ENCODE results near the gene SIRT7. TPM values are rescaled to one million over a fixed set of nuclear protein-coding genes. Genes with fewer than 3 reads are reported as not detected.

Gene SIRT7
- total RNA-seq, 4 donors from 2014 or later, result 0.77 to 87.1 (median 14.6) TPM

DNA sequence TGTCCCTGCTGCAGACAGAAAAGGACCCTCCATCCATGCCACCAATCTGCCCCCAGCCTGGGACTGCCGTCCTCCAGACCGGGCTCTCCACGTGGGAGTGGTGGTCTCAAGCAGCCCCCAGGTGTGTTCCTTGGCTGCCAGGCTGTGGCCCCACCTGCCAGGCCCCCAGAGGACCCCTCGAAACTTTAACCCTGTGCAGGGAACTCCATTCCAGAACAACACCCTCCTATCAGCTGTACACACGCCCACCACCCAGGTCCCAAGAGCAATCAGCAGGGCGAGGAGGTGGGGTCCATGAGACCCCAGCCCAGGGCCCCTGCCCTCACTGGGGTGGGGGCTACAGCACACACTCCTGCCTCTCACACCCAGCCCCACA, 17.7 kb upstream of the SIRT7 start:
- Histone ChIP-seq H3K9me3 (no peaks in the 10 kb centered on the region), H3K4me1 (peaks cover 0 to 7% of the 10 kb centered on the region in 2 donors), H3K27ac (no peak overlapping the region), H3K27me3 (no peaks in the 10 kb centered on the region), H3K4me3 (no peak overlapping the region), H3K36me3 (no peaks in the 10 kb centered on the region)
- DNase-seq, result no peak
- no peak for TF ChIP-seq POLR2A (IDR thresholded peaks at IDR 0.05)
- TF ChIP-seq, protein P1, sequence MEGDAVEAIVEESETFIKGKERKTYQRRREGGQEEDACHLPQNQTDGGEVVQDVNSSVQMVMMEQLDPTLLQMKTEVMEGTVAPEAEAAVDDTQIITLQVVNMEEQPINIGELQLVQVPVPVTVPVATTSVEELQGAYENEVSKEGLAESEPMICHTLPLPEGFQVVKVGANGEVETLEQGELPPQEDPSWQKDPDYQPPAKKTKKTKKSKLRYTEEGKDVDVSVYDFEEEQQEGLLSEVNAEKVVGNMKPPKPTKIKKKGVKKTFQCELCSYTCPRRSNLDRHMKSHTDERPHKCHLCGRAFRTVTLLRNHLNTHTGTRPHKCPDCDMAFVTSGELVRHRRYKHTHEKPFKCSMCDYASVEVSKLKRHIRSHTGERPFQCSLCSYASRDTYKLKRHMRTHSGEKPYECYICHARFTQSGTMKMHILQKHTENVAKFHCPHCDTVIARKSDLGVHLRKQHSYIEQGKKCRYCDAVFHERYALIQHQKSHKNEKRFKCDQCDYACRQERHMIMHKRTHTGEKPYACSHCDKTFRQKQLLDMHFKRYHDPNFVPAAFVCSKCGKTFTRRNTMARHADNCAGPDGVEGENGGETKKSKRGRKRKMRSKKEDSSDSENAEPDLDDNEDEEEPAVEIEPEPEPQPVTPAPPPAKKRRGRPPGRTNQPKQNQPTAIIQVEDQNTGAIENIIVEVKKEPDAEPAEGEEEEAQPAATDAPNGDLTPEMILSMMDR (IDR thresholded peaks at IDR 0.05), result no peak
- intact Hi-C loops (cut with DNase I; ENCODE audit: low total_unique reads), result no loop called here

DNA sequence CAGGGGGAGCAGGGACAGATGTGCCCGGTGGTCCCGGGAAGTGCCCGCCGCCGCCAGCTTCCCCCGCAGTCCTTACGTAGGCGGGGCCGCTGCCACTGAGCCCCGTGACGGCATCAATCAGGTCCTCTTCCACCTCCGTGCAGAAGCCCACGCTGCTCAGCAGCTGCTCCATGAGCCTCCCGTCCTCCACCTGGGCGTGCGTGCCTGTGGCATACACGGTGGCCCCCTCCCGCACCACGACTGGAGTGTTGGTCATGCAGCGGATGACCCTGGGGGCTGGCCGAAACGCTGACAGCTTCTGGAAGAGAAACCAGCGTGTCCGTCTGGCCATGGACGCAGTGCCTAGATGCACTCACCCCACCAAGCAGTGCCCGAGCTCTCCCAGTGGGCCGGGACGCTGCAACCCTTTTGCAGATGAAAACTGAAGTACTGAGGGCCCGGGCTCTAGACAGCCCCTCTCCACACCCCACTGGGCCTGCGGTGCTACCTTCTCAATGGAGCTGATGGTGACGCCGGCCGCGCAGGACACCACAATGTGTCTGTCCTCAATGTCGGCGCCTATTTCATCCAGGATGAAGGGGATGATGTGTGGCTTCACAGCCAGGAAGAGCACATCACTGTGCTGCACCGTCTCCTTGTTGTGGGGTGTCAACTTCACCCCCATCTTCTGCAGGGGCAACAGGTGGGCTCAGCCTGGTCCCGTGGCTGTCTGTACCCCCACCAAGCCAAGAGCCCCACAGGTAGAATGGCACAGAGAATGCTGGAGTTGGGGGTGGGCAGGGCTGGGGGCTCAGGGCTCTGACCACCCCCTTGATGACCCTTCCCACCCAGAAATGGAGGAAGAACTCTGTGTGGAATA, 17.1 kb upstream of the SIRT7 start:
- DNase-seq, result no peak
- Histone ChIP-seq H3K36me3 (no peaks in the 10 kb centered on the region), H3K27ac (no peak overlapping the region), H3K27me3 (no peaks in the 10 kb centered on the region), H3K4me1 (peaks cover 0 to 3% of the 10 kb centered on the region in 2 donors), H3K4me3 (no peak overlapping the region), H3K9me3 (no peaks in the 10 kb centered on the region)
- TF ChIP-seq, protein P1 (IDR thresholded peaks at IDR 0.05), result no peak
- TF ChIP-seq POLR2A (IDR thresholded peaks at IDR 0.05), result no peak
- intact Hi-C loops (cut with DNase I; ENCODE audit: low total_unique reads), result no loop called here

DNA sequence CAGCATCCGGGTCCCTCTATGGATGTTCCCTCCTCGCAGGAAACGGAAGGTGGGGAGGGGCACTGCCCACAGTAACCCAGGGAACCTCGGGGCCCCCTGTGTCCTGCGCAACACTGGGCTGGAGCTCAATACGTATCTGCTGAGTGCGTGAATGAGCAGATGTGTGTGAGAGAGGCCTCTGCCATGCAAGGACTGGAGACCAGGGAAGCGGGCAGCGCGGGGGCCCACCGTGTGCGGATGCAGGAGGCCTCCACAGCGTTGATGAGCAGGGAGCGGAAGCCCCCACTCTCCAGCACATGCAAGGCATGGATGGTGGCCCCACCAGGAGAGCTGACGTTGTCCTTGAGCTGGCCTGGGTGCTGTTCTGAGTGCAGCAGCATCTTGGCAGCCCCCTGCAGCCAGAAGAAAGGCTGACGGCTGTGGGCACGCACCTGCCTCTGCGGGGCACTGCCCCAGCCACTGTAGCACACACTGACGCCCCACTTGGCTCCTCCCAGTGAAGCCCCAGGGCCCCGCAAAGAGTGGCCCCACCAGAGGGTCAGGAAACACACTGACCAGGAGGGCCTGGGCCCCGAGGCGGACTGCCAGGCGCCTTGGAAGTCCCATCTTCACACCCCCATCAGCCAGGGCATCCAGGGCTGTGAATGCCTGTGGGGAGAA, 16.3 kb upstream of the SIRT7 start:
- TF ChIP-seq, protein P1 (IDR thresholded peaks at IDR 0.05), result no peak
- TF ChIP-seq POLR2A (IDR thresholded peaks at IDR 0.05), result no peak
- H3K4me3 ChIP-seq, result no peak overlapping the region
- no peaks in the 10 kb centered on the region for H3K36me3 ChIP-seq
- no peaks in the 10 kb centered on the region for H3K27me3 ChIP-seq
- DNase-seq, result no peak
- intact Hi-C loops (cut with DNase I; ENCODE audit: low total_unique reads), result no loop called here
- H3K4me1 ChIP-seq, result no peaks in the 10 kb centered on the region
- H3K27ac ChIP-seq, result no peak overlapping the region
- no peaks in the 10 kb centered on the region for H3K9me3 ChIP-seq

DNA sequence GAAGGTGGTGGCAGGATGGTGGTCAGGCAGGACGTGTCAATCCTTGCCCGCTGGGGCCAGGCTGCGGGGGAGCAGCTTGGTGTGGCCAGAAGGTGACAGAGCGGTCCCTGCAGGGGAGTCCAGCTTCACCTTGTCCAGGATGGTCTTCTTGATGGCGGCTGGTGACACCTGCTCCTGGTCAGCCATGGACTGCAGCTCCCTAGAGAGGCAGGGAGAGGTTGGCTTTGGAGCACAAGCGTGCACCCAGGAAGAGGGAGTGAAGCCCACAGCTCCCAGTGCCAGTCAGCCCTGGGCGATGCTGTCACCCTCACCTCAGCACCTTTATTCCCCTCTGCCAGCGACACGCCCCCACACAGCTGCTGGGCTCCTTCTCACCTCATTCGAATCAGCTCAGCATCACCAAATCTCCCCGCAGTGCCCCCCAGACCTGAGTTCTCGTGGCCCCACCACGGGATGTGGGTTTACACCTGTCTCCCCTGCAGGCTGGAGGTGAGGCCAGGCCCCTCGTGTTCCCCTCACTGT, 15.3 kb upstream of the SIRT7 start:
- Histone ChIP-seq H3K36me3 (no peaks in the 10 kb centered on the region), H3K4me3 (no peak overlapping the region), H3K27ac (no peak overlapping the region), H3K9me3 (no peaks in the 10 kb centered on the region), H3K27me3 (no peaks in the 10 kb centered on the region), H3K4me1 (no peaks in the 10 kb centered on the region)
- TF ChIP-seq, protein P1 (IDR thresholded peaks at IDR 0.05), result no peak
- no peak for TF ChIP-seq POLR2A (IDR thresholded peaks at IDR 0.05)
- no peak for DNase-seq
- intact Hi-C loops (cut with DNase I; ENCODE audit: low total_unique reads), result no loop called here
